ENCODE measurements around the gene ITPR1.

Gene ITPR1

DNA sequence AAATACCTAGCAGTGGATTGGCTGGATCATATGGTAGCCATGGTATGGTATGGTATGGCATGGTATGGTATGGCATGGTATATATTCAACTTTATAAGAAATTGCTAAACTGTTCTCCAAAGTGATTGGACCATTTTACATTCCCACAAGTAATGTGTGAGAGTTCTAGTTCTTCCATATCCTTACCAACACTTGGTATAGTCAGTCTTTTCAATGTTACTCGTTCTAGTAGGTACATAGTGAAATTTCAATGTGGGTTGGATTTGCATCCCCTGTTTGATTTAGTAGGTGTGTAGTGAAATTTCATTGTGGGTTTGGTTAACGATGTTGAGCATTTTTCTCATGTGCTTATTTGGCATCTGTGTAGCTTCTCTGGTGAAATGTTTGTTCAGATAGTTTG, 154.3 kb downstream of the ITPR1 start:
- Histone ChIP-seq H3K27ac (replicated peaks) (no peak overlapping the region), H3K4me3 (replicated peaks; ENCODE audit: insufficient read depth, low read length) (no peak overlapping the region)
- DNase-seq (ENCODE audit: low read depth in 1 of 2, low spot score in 1 of 2): no peak

DNA sequence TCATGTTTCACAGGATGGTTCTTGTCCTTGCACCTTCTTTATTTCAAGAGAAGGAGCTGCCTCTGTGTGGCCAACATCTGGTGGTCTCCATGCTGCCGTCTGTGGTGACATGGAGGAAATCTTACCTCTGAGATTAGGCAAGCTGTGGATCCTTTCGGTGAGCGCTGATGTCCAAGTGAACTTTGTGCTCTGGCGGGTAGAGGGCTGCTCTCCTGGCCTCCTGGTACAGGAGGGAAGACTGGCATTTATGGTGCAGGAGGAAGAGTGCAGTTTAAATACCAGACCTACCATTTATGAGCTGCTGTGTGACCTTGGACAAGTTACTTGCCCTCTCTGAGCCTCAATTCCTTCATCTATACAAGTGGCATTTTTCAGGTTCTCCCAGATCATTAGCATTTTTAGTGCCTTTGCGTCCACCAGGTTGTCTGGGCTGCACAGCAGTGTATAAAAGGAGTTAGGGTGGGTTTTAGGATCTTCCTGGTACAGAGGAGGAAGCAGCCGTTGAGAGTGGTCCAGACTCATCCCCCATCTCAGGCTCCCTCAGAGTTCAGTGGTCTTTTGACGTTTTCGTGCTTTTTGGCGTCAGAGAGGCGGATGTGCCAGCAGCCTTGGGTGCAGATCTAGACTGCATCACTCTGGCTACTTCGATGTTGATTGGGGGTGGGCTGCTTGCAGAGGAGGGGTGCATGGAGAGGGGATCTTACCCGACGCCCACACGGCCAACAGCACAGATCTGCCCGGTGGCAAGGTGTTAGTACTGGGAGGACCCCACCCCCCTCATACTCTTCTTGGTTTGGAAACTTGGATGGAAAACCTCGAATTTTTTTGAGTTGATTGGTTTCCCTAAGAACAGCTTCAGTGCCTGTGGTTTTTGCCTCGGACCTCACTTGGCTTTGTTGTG, 162.2 kb downstream of the ITPR1 start:
- no peak for DNase-seq (ENCODE audit: low read depth in 1 of 2, low spot score in 1 of 2)
- H3K4me3 ChIP-seq (replicated peaks; ENCODE audit: insufficient read depth, low read length): no peak overlapping the region
- no peak overlapping the region for H3K27ac ChIP-seq (replicated peaks)
- TF ChIP-seq, protein P1, sequence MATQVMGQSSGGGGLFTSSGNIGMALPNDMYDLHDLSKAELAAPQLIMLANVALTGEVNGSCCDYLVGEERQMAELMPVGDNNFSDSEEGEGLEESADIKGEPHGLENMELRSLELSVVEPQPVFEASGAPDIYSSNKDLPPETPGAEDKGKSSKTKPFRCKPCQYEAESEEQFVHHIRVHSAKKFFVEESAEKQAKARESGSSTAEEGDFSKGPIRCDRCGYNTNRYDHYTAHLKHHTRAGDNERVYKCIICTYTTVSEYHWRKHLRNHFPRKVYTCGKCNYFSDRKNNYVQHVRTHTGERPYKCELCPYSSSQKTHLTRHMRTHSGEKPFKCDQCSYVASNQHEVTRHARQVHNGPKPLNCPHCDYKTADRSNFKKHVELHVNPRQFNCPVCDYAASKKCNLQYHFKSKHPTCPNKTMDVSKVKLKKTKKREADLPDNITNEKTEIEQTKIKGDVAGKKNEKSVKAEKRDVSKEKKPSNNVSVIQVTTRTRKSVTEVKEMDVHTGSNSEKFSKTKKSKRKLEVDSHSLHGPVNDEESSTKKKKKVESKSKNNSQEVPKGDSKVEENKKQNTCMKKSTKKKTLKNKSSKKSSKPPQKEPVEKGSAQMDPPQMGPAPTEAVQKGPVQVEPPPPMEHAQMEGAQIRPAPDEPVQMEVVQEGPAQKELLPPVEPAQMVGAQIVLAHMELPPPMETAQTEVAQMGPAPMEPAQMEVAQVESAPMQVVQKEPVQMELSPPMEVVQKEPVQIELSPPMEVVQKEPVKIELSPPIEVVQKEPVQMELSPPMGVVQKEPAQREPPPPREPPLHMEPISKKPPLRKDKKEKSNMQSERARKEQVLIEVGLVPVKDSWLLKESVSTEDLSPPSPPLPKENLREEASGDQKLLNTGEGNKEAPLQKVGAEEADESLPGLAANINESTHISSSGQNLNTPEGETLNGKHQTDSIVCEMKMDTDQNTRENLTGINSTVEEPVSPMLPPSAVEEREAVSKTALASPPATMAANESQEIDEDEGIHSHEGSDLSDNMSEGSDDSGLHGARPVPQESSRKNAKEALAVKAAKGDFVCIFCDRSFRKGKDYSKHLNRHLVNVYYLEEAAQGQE (IDR thresholded peaks at IDR 0.05; ENCODE audit: insufficient replicate concordance, low read depth): no peak
- TF ChIP-seq GABPA (IDR thresholded peaks at IDR 0.05; ENCODE audit: low read depth) (no peak), POLR2AphosphoS5 (IDR thresholded peaks at IDR 0.05; ENCODE audit: low read depth) (no peak), SPI1 (IDR thresholded peaks at IDR 0.05; ENCODE audit: borderline replicate concordance, low read depth) (no peak)
- TF ChIP-seq, protein P2, sequence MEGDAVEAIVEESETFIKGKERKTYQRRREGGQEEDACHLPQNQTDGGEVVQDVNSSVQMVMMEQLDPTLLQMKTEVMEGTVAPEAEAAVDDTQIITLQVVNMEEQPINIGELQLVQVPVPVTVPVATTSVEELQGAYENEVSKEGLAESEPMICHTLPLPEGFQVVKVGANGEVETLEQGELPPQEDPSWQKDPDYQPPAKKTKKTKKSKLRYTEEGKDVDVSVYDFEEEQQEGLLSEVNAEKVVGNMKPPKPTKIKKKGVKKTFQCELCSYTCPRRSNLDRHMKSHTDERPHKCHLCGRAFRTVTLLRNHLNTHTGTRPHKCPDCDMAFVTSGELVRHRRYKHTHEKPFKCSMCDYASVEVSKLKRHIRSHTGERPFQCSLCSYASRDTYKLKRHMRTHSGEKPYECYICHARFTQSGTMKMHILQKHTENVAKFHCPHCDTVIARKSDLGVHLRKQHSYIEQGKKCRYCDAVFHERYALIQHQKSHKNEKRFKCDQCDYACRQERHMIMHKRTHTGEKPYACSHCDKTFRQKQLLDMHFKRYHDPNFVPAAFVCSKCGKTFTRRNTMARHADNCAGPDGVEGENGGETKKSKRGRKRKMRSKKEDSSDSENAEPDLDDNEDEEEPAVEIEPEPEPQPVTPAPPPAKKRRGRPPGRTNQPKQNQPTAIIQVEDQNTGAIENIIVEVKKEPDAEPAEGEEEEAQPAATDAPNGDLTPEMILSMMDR (IDR thresholded peaks at IDR 0.05; ENCODE audit: insufficient read depth, low read length): no peak
- no peaks in the 10 kb centered on the region for H3K27me3 ChIP-seq (ENCODE audit: insufficient read depth, poor library complexity, severe bottlenecking)

More for the DNA sequence above, 154.3 kb downstream of the ITPR1 start:
- TF ChIP-seq, protein P1 (IDR thresholded peaks at IDR 0.05; ENCODE audit: insufficient replicate concordance, low read depth): no peak
- TF ChIP-seq, protein P2 (IDR thresholded peaks at IDR 0.05; ENCODE audit: insufficient read depth, low read length): no peak
- TF ChIP-seq GABPA (IDR thresholded peaks at IDR 0.05; ENCODE audit: low read depth): no peak
- no peak for TF ChIP-seq SPI1 (IDR thresholded peaks at IDR 0.05; ENCODE audit: borderline replicate concordance, low read depth)
- TF ChIP-seq POLR2AphosphoS5 (IDR thresholded peaks at IDR 0.05; ENCODE audit: low read depth): no peak
- no peaks in the 10 kb centered on the region for H3K27me3 ChIP-seq (ENCODE audit: insufficient read depth, poor library complexity, severe bottlenecking)

DNA sequence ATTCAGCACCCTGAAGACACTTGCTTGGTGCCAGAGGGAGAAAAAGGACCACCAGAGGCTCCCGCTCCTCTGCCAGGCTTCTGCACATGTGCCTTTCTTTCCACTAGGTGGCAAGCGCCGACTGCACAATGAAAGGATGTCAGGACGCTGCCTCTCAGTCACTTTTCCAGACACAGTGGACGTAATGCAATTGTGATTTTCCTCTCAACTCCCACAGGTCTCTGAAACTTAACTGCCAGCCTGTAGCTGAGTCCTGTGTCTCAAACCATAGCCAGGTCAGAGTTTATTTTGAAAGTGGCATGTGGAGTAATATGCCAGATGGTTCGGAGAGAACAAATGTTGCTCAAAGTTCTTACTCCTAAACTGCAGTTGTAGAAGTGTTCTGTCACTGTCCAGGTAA, 162.9 kb downstream of the ITPR1 start:
- Histone ChIP-seq H3K27me3 (ENCODE audit: insufficient read depth, poor library complexity, severe bottlenecking) (no peaks in the 10 kb centered on the region), H3K4me3 (replicated peaks; ENCODE audit: insufficient read depth, low read length) (no peak overlapping the region), H3K27ac (replicated peaks) (no peak overlapping the region)
- TF ChIP-seq, protein P1 (IDR thresholded peaks at IDR 0.05; ENCODE audit: insufficient replicate concordance, low read depth): no peak
- TF ChIP-seq POLR2AphosphoS5 (IDR thresholded peaks at IDR 0.05; ENCODE audit: low read depth) (no peak), SPI1 (IDR thresholded peaks at IDR 0.05; ENCODE audit: borderline replicate concordance, low read depth) (no peak), GABPA (IDR thresholded peaks at IDR 0.05; ENCODE audit: low read depth) (no peak)
- TF ChIP-seq, protein P2 (IDR thresholded peaks at IDR 0.05; ENCODE audit: insufficient read depth, low read length): peak; percentile 10
- no peak for DNase-seq (ENCODE audit: low read depth in 1 of 2, low spot score in 1 of 2)

All from HL-60 (cell line).